ENCODE measurements around the gene USP10. TPM values are rescaled to one million over a fixed set of nuclear protein-coding genes. Genes with fewer than 3 reads are reported as not detected.

USP10 gene
- total RNA-seq, 1 donor from 2014 or later = 107 TPM

GRCh38 chr16:84763164-84763563 lies 63.4 kb downstream of the USP10 start:
- Histone ChIP-seq H3K4me1 (ENCODE audit: insufficient read depth, low read length) (peaks cover 6% of the 10 kb centered on the region), H3K36me3 (ENCODE audit: insufficient read depth, low read length) (peaks cover 30% of the 10 kb centered on the region)
- H3K36me3 Mint-ChIP-seq (ENCODE audit: low read depth, unreplicated experiment) = peaks cover 22% of the 10 kb centered on the region

DNA sequence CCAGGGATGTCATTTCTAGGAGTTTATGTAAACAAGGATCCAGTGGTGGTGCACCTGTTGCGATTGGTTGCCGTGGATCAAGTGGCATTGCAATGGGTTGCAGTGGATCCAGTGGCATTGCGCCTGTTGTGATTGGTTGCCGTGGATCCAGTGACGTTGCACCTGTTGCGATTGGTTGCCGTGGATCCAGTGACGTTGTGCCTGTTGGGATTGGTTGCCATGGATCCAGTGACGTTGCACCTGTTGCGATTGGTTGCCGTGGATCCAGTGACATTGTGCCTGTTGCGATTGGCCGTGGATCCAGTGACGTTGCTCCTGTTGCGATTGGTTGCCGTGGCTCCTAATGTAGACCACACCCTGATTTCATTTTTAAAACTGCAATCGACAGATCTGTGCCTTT lies 63.8 kb downstream of the USP10 start:
- Histone ChIP-seq H3K9ac (ENCODE audit: low read length) (no peak overlapping the region), H2AFZ (ENCODE audit: low read depth, low read length) (no peak overlapping the region), H3K27me3 (ENCODE audit: insufficient read depth, low read length) (no peaks in the 10 kb centered on the region), H3K79me2 (ENCODE audit: insufficient read depth, low read length) (peaks cover 36% of the 10 kb centered on the region), H3K4me3 (ENCODE audit: insufficient read depth, low read depth, low read length) (no peak overlapping the region), H3K9me3 (ENCODE audit: insufficient read depth, low read depth, low read length) (no peaks in the 10 kb centered on the region), H4K20me1 (ENCODE audit: insufficient read depth, low read length) (peaks cover 51% of the 10 kb centered on the region), H3K36me3 (ENCODE audit: insufficient read depth, low read length) (peaks cover 35% of the 10 kb centered on the region), H3K4me2 (ENCODE audit: low read length) (no peak overlapping the region), H3K4me1 (ENCODE audit: insufficient read depth, low read length) (peaks cover 6% of the 10 kb centered on the region), H3K27ac (ENCODE audit: low read depth, low read length) (no peak overlapping the region)
- no peak for FAIRE-seq
- no peaks in the 10 kb centered on the region for H3K9me3 Mint-ChIP-seq (ENCODE audit: unreplicated experiment)
- H3K4me1 Mint-ChIP-seq (ENCODE audit: low read depth, unreplicated experiment) = peaks cover 9% of the 10 kb centered on the region
- H3K4me3 Mint-ChIP-seq (ENCODE audit: unreplicated experiment) = no peak overlapping the region
- H3K36me3 Mint-ChIP-seq (ENCODE audit: low read depth, unreplicated experiment) = peaks cover 23% of the 10 kb centered on the region
- TF ChIP-seq CTCF (IDR thresholded peaks at IDR 0.05; ENCODE audit: insufficient read depth, low read depth, low read length) (no peak), EZH2 (IDR thresholded peaks at IDR 0.05; ENCODE audit: insufficient read depth, low read length) (no peak)
- H3K27me3 Mint-ChIP-seq (ENCODE audit: low read depth, unreplicated experiment) = no peaks in the 10 kb centered on the region
- DNase-seq (ENCODE audit: low read depth) = no peak
- no peak overlapping the region for H3K27ac Mint-ChIP-seq (ENCODE audit: unreplicated experiment)

More at GRCh38 chr16:84763164-84763563, 63.4 kb downstream of the USP10 start:
- peaks cover 13% of the 10 kb centered on the region for H3K4me1 Mint-ChIP-seq (ENCODE audit: low read depth, unreplicated experiment)
- no peak overlapping the region for H3K27ac ChIP-seq (ENCODE audit: low read depth, low read length)
- peaks cover 56% of the 10 kb centered on the region for H4K20me1 ChIP-seq (ENCODE audit: insufficient read depth, low read length)
- H3K4me2 ChIP-seq (ENCODE audit: low read length) = no peak overlapping the region
- DNase-seq (ENCODE audit: low read depth) (no peak), FAIRE-seq (no peak)
- H3K9me3 ChIP-seq (ENCODE audit: insufficient read depth, low read depth, low read length) = no peaks in the 10 kb centered on the region
- no peak overlapping the region for H3K4me3 Mint-ChIP-seq (ENCODE audit: unreplicated experiment)
- no peak overlapping the region for H2AFZ ChIP-seq (ENCODE audit: low read depth, low read length)
- no peaks in the 10 kb centered on the region for H3K9me3 Mint-ChIP-seq (ENCODE audit: unreplicated experiment)
- H3K27me3 ChIP-seq (ENCODE audit: insufficient read depth, low read length) = no peaks in the 10 kb centered on the region
- H3K27me3 Mint-ChIP-seq (ENCODE audit: low read depth, unreplicated experiment) = no peaks in the 10 kb centered on the region
- no peak overlapping the region for H3K9ac ChIP-seq (ENCODE audit: low read length)
- H3K27ac Mint-ChIP-seq (ENCODE audit: unreplicated experiment) = no peak overlapping the region
- no peak for TF ChIP-seq CTCF (IDR thresholded peaks at IDR 0.05; ENCODE audit: insufficient read depth, low read depth, low read length)
- TF ChIP-seq EZH2 (IDR thresholded peaks at IDR 0.05; ENCODE audit: insufficient read depth, low read length) = no peak
- no peak overlapping the region for H3K4me3 ChIP-seq (ENCODE audit: insufficient read depth, low read depth, low read length)
- peaks cover 39% of the 10 kb centered on the region for H3K79me2 ChIP-seq (ENCODE audit: insufficient read depth, low read length)

- no peak for FAIRE-seq
- Histone ChIP-seq H3K36me3 (ENCODE audit: insufficient read depth, low read length) (peaks cover 44% of the 10 kb centered on the region), H3K9ac (ENCODE audit: low read length) (no peak overlapping the region)
Measured at GRCh38 chr16:84764970-84765369, 65.2 kb downstream of the USP10 start.

More at GRCh38 chr16:84764970-84765369, 65.2 kb downstream of the USP10 start:
- H3K4me3 ChIP-seq (ENCODE audit: insufficient read depth, low read depth, low read length) = no peak overlapping the region
- DNase-seq (ENCODE audit: low read depth) = no peak
- TF ChIP-seq CTCF (IDR thresholded peaks at IDR 0.05; ENCODE audit: insufficient read depth, low read depth, low read length) (no peak), EZH2 (IDR thresholded peaks at IDR 0.05; ENCODE audit: insufficient read depth, low read length) (no peak)
- Mint-ChIP-seq H3K27me3 (ENCODE audit: low read depth, unreplicated experiment) (no peaks in the 10 kb centered on the region), H3K36me3 (ENCODE audit: low read depth, unreplicated experiment) (peaks cover 29% of the 10 kb centered on the region), H3K4me3 (ENCODE audit: unreplicated experiment) (no peak overlapping the region), H3K9me3 (ENCODE audit: unreplicated experiment) (no peaks in the 10 kb centered on the region), H3K4me1 (ENCODE audit: low read depth, unreplicated experiment) (peaks cover 2% of the 10 kb centered on the region), H3K27ac (ENCODE audit: unreplicated experiment) (no peak overlapping the region)
- no peaks in the 10 kb centered on the region for H3K9me3 ChIP-seq (ENCODE audit: insufficient read depth, low read depth, low read length)
- H3K27me3 ChIP-seq (ENCODE audit: insufficient read depth, low read length) = no peaks in the 10 kb centered on the region
- peaks cover 34% of the 10 kb centered on the region for H3K79me2 ChIP-seq (ENCODE audit: insufficient read depth, low read length)
- no peak overlapping the region for H3K27ac ChIP-seq (ENCODE audit: low read depth, low read length)
- no peak overlapping the region for H3K4me2 ChIP-seq (ENCODE audit: low read length)
- H2AFZ ChIP-seq (ENCODE audit: low read depth, low read length) = no peak overlapping the region
- H4K20me1 ChIP-seq (ENCODE audit: insufficient read depth, low read length) = peaks cover 49% of the 10 kb centered on the region
- H3K4me1 ChIP-seq (ENCODE audit: insufficient read depth, low read length) = peaks cover 6% of the 10 kb centered on the region
